GM18526 (cell line): ENCODE measurements around the gene TNS1.

Experiments used
- POLR2A ChIP-seq: IDR thresholded peaks from 3 replicates; pipeline ENCODE4 v1.6.1; 2011; ENCODE audit not compliant: insufficient read length; ENCODE audit errors: extremely low read depth

The TNS1 gene

DNA sequence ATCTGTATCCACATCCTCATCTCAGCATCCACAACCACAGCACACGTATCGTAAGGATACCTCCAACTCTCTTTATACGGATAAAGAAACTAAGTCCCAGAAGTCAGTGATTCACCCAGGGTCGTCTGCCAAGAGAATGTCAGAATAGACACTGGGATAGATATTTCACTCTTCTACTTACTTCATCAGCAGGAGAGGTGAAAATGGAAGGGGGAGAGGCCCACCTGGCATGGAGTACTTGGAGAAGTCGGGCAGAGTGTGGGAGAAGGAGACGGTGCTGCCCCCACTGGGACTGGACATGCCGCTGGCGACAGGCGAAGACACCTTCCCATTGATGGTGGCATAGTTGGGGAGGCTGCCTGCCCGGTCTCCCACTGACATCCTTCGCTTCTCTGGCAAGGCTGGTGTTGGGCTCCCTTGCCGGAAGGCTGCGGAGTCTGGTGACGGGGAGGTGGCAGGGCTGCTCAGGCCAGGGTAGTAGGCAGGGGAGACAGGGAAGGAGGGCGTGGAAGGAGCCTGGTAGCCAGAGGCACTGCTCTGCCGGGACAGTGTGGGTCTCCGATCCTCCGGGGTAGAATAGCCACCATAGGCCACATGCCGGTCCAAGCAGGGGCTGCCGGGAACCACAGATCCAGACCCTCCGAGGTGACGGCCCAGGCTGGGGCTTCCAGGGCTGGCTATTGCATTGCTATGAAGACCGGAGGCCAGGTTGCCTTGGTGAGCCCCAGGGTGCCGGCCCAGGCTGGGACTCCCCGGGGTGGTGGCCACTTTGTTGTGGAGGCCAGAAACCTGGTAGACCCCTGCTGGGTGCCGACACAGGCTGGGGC, 185.1 kb downstream of the TNS1 start:
- no peak for TF ChIP-seq POLR2A

- no peak for TF ChIP-seq POLR2A
These were observed 186.4 kb downstream of the TNS1 start for GRCh38 chr2:217816396-217816869.

- TF ChIP-seq POLR2A: no peak
These were observed 189.0 kb downstream of the TNS1 start for GRCh38 chr2:217813828-217814227.

DNA sequence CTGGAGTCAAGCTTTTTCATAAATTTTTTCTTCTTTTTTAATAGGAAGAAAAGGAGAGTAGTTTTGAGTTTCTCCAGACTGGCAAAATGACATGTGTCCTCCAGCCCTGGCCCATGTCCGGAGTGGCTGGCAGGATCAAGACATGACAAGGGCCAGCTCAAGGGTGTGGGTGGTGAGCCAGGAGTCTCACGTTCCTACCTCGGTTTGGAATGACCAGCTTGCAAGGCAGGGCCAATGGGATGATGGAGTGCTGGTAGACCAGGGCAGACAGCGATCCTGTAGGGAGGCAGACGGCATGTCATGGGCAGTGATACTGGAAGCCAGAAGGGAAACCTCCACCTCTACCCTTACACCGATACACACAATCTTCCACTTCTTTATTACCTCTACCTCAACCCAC, 190.6 kb downstream of the TNS1 start:
- TF ChIP-seq POLR2A: no peak

GRCh38 chr2:217810260-217810659, 192.5 kb downstream of the TNS1 start:
- no peak for TF ChIP-seq POLR2A

GRCh38 chr2:217809736-217810135, 193.1 kb downstream of the TNS1 start:
- no peak for TF ChIP-seq POLR2A

- no peak for TF ChIP-seq POLR2A
These were observed 194.5 kb downstream of the TNS1 start for GRCh38 chr2:217808326-217808725.

GRCh38 chr2:217807753-217808152, 195.0 kb downstream of the TNS1 start:
- TF ChIP-seq POLR2A: no peak

DNA sequence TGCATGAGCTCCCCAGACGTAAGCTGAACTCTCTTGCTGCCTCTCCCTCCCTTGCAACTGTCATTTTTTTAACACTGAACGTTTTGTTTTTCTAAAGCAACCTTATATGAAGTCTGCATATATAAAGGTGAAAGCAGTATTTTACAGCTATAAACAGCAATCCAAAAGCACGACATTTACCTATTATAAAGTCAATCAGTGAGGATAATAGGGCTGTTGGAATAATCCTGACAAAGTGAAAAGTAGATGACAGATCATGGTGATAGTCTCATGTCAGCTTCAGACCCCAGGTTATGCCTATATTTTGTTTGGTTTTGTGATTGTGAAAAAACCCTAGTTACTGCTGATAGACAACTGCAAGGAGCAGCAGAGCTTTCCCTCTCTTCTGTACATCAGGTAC, 195.8 kb downstream of the TNS1 start:
- no peak for TF ChIP-seq POLR2A

DNA sequence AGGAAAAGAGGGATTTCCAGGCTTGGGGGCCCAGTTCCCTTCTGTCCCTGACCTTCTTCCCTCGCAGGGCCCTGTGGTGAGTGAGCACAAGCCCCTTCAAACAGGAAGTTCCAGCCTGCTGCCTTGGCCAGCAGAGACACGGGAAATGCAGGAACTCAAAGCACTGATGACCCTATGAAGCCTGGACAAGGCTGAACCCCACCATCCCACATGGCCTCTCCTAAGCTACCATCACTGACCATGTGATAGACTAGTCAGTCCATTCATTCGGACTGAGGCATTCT, 196.4 kb downstream of the TNS1 start:
- no peak for TF ChIP-seq POLR2A

DNA sequence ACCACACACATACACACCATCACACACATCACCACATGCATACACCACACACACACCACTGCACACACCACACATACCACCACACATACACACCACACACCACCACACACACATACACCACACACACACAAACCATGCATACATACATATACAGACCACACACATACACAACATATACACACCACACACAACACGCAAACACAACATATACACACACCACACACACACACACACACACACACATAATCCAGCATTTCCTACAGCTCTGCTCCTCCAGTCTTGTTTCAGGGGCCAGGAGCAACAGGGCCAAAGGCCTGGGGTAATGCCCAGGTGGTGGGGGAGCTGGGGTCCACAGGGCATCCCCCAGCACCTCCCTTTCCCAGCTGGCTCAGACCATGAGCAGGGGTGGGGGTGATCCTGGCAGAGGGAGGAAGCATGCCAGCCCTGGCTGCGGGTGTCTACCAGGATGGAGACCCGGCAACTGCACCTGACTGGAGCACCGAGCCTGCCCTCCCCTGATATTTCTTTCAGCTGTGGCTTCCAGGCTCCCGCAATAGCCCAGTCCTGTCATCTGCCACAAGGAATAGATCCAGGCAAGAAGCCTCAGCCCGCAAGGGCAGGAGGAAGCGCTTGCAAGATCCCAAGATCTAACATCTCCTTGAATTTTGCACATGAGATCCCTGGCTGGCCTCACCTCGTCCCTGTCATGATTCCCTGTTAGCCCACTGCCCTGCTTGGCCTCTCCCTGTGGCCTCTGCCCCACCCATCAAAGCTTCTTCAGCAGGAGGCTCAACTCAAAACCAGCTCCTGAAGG, 196.9 kb downstream of the TNS1 start:
- no peak for TF ChIP-seq POLR2A

DNA sequence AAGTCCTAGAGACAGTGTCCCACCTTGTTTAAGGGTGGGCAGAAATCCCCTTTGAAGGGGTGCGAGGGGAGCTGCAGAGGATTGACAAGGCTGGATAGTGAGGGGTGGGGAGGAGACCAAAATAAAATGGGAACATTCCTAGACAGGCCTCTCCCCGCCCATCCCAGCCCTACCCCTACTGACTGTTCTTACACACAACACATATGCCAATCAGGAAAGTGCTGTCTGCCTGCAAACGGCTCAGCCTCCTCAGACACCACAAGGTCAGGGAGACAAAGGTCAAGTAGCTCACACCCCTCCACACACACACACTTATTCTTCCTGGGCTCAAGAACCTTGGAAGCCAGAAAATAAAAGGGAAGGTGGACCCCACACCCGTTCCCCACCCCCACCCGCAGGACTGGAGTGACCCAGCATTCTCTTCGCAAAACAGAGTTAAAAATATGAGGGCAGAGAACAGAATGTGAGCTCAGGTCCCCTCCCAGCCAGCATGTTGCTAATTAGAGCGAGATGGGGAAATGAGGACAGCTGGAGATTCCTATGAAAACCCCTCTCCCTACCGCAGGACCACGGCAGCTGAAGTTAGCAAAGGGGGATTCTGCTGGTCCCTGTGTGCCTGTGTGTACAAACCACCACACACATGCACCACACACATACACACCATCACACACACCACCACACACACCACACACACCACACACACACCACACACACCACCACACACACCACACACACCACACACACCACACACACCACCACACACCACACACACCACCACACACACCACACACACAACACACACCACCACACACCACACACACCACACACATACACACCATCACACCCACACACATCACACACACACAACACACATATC, 197.8 kb downstream of the TNS1 start:
- TF ChIP-seq POLR2A: no peak

- no peak for TF ChIP-seq POLR2A
These were observed 198.5 kb downstream of the TNS1 start for GRCh38 chr2:217804338-217804737.

DNA sequence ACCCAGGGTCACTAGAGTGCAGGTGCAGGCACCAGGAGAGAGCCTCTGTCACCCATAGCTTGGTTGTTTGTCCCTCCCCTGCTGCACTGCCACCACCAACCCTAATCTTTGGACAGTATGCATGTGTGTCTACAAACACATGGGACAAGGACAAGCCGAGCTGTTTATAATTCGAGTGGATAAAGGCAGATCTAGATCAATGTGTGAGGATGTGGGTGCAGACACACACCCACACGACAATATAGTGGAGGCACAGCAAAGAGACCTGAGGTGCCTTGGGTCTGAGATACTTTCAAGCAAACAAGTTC, 199.2 kb downstream of the TNS1 start:
- no peak for TF ChIP-seq POLR2A

DNA sequence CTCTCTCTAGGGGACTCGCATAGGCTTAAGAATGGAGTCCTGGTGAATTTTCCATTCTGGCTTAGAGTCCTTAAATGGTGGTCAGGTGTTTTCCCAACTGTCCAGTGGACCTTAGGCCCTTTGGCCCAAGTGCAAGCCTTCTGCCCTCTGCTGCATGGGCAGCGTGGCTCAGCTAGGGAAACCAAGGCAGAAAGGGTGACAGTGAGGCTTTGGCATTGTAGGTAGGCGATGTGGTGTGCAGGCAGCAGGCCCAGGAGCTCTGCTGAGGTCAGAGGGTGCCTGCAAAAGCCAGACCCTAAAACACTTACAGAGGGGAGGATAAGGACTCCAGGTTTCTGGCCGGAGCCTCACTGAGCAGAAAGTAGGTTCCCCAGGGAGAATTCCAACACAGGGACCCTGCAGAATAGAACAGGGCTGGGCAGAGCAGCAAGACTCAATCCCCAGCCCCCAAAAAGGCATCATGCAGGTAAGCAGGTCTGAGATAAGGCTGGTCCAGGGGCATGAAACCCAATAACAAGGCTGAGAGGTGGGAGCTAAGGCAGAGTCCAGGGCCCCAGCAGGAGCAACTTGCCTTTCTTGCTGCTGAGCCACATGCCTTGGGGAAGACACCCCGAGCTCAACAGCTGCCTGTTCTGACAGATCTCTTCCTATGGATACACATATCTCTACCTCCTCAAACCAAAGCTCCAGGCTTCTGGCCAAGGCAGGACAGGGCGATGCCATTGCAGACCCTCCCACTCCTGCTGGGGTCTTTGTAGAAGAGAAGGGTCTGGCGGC, 199.7 kb downstream of the TNS1 start:
- no peak for TF ChIP-seq POLR2A

GRCh38 chr2:217802266-217802665, 200.5 kb downstream of the TNS1 start:
- no peak for TF ChIP-seq POLR2A

- TF ChIP-seq POLR2A: no peak
These were observed 201.1 kb downstream of the TNS1 start for GRCh38 chr2:217801711-217802110.
